GM12878 (cell line): ENCODE measurements around the gene ZNF653. TPM values are rescaled to one million over a fixed set of nuclear protein-coding genes. Genes with fewer than 3 reads are reported as not detected.

Experiments used
- ATAC-seq: fragments of 200-7000 bp; cut with Tn5 transposase; 3 replicates; pipeline ENCODE4 v1.9.1; 2020; ENCODE audit warnings: mild to moderate bottlenecking, moderate library complexity
- BruUV-seq: library from RNA; stranded (reverse); fragments of 400-500 nt; replicated peaks from 2 replicates; lab custom pipeline; 2021; lab: Mats Ljungman, UMichigan
- CTCF ChIA-PET: fragments of 300-600 bp; sonication (Branson Sonifier 250); formaldehyde crosslinking; extraction: SDS; loops from one replicate; lab custom pipeline; 2021; ENCODE audit warnings: inconsistent platforms; lab: Yijun Ruan, JAX
- POLR2A ChIA-PET: fragments of 350-600 bp; formaldehyde crosslinking; extraction: SDS; loops from one replicate; lab custom pipeline; 2021; ENCODE audit warnings: inconsistent platforms; lab: Charles Lee
- RAD21 ChIA-PET: fragments of 300-600 bp; sonication (Branson Sonifier 250); formaldehyde crosslinking; loops from one replicate; lab custom pipeline; 2023; ENCODE audit warnings: antibody characterized with exemption; ENCODE audit not compliant: unreplicated experiment; lab: Charles Lee
- SMC1A ChIA-PET: fragments of 300-600 bp; sonication (Branson Sonifier 250); formaldehyde crosslinking; loops from one replicate; lab custom pipeline; 2023; ENCODE audit not compliant: unreplicated experiment, uncharacterized antibody; lab: Charles Lee
- DNase-seq: peaks from one replicate; pipeline ENCODE4 v3.0.0-alpha.2; 2011; ENCODE audit warnings: low read depth, low spot score
- FAIRE-seq: peaks from 3 replicates; lab custom pipeline; 2011; peaks lifted over from hg19 to GRCh38; lab: Jason Lieb, UNC
- H2AFZ ChIP-seq: 2 replicates; pipeline ENCODE4 v1.6.0; 2011; ENCODE audit warnings: low read depth, low read length, control low read depth; ENCODE audit not compliant: control insufficient read depth
- H3K27ac ChIP-seq: 2 replicates; pipeline ENCODE4 v1.5.1; 2011; ENCODE audit warnings: control low read depth; ENCODE audit not compliant: control insufficient read depth, insufficient read depth
- H3K27me3 ChIP-seq, 2 experiments: replicated peaks in 1 of 2; 2 replicates each; pipeline versions ENCODE4 v1.6.0 to v1.6.1; 2011; ENCODE audit warnings: low read length in 1 of 2; ENCODE audit not compliant: control insufficient read depth in 2 of 2, insufficient read depth in 2 of 2
- H3K36me3 ChIP-seq, 2 experiments: 2 replicates each; pipeline ENCODE4 v1.5.1; 2011; ENCODE audit warnings: low read length in 1 of 2; ENCODE audit not compliant: control insufficient read depth in 2 of 2, insufficient read depth in 2 of 2
- H3K4me1 ChIP-seq: 2 replicates; pipeline ENCODE4 v1.6.1; 2011; ENCODE audit warnings: mild to moderate bottlenecking, low read length, moderate library complexity, mixed read lengths; ENCODE audit not compliant: control insufficient read depth, insufficient read depth
- H3K4me2 ChIP-seq: 2 replicates; pipeline ENCODE4 v1.6.0; 2011; ENCODE audit warnings: control low read depth; ENCODE audit not compliant: control insufficient read depth, insufficient read depth
- H3K4me3 ChIP-seq: fragments of 200-600 bp; sonication (generic); 2 replicates; pipeline ENCODE4 v1.5.1; 2016
- H3K79me2 ChIP-seq: 2 replicates; pipeline ENCODE4 v1.6.0; 2011; ENCODE audit warnings: low read length; ENCODE audit not compliant: control insufficient read depth, insufficient read depth
- H3K9ac ChIP-seq: 2 replicates; pipeline ENCODE4 v1.8.0; 2011; ENCODE audit warnings: low read length, control low read depth, mixed read lengths; ENCODE audit not compliant: control insufficient read depth, insufficient read depth
- H3K9me3 ChIP-seq: replicated peaks from 3 replicates; pipeline ENCODE4 v1.5.1; 2011; ENCODE audit warnings: mild to moderate bottlenecking, low read length; ENCODE audit not compliant: control insufficient read depth, insufficient read depth
- H4K20me1 ChIP-seq: 2 replicates; pipeline ENCODE4 v1.6.0; 2011; ENCODE audit not compliant: control insufficient read depth, insufficient read depth
- BCL3 ChIP-seq: IDR thresholded peaks from 2 replicates; pipeline ENCODE4 v1.6.1; 2011; ENCODE audit warnings: borderline replicate concordance, low read depth, mild to moderate bottlenecking, moderate library complexity, low read length; ENCODE audit not compliant: insufficient read depth, poor library complexity, severe bottlenecking
- BRCA1 ChIP-seq: IDR thresholded peaks from 2 replicates; pipeline ENCODE4 v1.6.1; 2011; ENCODE audit warnings: low read depth, low read length, improper control_type of control experiment
- CHD2 ChIP-seq: IDR thresholded peaks from 2 replicates; pipeline ENCODE4 v1.6.1; 2011; ENCODE audit warnings: low read depth, low read length, improper control_type of control experiment, borderline replicate concordance
- DPF2 ChIP-seq: fragments of 450-650 bp; IDR thresholded peaks from 2 replicates; pipeline ENCODE4 v1.6.1; 2017; ENCODE audit warnings: mild to moderate bottlenecking
- E2F8 ChIP-seq: fragments of 450-650 bp; IDR thresholded peaks from 2 replicates; pipeline ENCODE4 v1.6.1; 2018; ENCODE audit warnings: mild to moderate bottlenecking, low read depth, moderate library complexity; ENCODE audit not compliant: partially characterized antibody
- ESRRA ChIP-seq: IDR thresholded peaks from 2 replicates; pipeline ENCODE4 v1.6.1; 2012; ENCODE audit warnings: mild to moderate bottlenecking, low read length, improper control_type of control experiment
- FOXK2 ChIP-seq: fragments of 450-650 bp; IDR thresholded peaks from 2 replicates; pipeline ENCODE4 v1.6.1; 2017; ENCODE audit warnings: mild to moderate bottlenecking, moderate library complexity
- HDAC6 ChIP-seq: fragments of 200-600 bp; sonication (generic); IDR thresholded peaks from one replicate; pipeline ENCODE4 v1.8.0; 2017; ENCODE audit warnings: antibody characterized with exemption; ENCODE audit not compliant: unreplicated experiment
- IKZF1 ChIP-seq: fragments of 450-650 bp; conservative IDR thresholded peaks from 2 replicates; pipeline ENCODE4 v1.6.1; 2017; ENCODE audit warnings: antibody characterized with exemption, mild to moderate bottlenecking
- IKZF2 ChIP-seq, 2 experiments: fragments of 450-650 bp; IDR thresholded peaks; 2 replicates each; pipeline ENCODE4 v1.6.1; 2017; ENCODE audit warnings: mild to moderate bottlenecking in 2 of 2, moderate library complexity in 2 of 2
- LARP7 ChIP-seq: fragments of 450-650 bp; IDR thresholded peaks from 2 replicates; pipeline ENCODE4 v1.6.1; 2017; ENCODE audit warnings: mild to moderate bottlenecking
- NFXL1 ChIP-seq: fragments of 450-650 bp; IDR thresholded peaks from 2 replicates; pipeline ENCODE4 v1.6.1; 2017; ENCODE audit warnings: antibody characterized with exemption, mild to moderate bottlenecking, borderline replicate concordance
- NR2F1 ChIP-seq: fragments of 450-650 bp; conservative IDR thresholded peaks from 2 replicates; pipeline ENCODE4 v1.6.1; 2017; ENCODE audit warnings: mild to moderate bottlenecking
- RCOR1 ChIP-seq: conservative IDR thresholded peaks from 2 replicates; pipeline ENCODE4 v1.6.1; 2012; ENCODE audit warnings: low read depth, low read length, improper control_type of control experiment
- RELA ChIP-seq: fragments of 450-650 bp; IDR thresholded peaks from 2 replicates; pipeline ENCODE4 v1.8.0; 2014; ENCODE audit warnings: borderline replicate concordance; ENCODE audit not compliant: partially characterized antibody
- SMARCA5 ChIP-seq: fragments of 450-650 bp; IDR thresholded peaks from 2 replicates; pipeline ENCODE4 v1.6.1; 2017; ENCODE audit warnings: mild to moderate bottlenecking
- STAT1 ChIP-seq: fragments of 450-650 bp; conservative IDR thresholded peaks from 2 replicates; pipeline ENCODE4 v1.6.1; 2014; ENCODE audit warnings: antibody characterized with exemption, mild to moderate bottlenecking
- TARDBP ChIP-seq: IDR thresholded peaks from 2 replicates; pipeline ENCODE4 v1.6.1; 2016; ENCODE audit warnings: borderline replicate concordance
- ZBTB33 ChIP-seq: fragments of 450-650 bp; IDR thresholded peaks from 2 replicates; pipeline ENCODE4 v1.6.1; 2017; ENCODE audit warnings: mild to moderate bottlenecking
- ZNF207 ChIP-seq: fragments of 450-650 bp; IDR thresholded peaks from 2 replicates; pipeline ENCODE4 v1.6.1; 2014; ENCODE audit warnings: antibody characterized with exemption, mild to moderate bottlenecking, borderline replicate concordance
- WGBS: methylation state at CpG from one replicate; pipeline ENCODE4 v1.1.6; 2016; ENCODE audit warnings: low lambda C conversion rate; ENCODE audit not compliant: insufficient replicate concordance, insufficient coverage; ENCODE audit errors: missing lambda C conversion rate; 5-methylcytosine and 5-hydroxymethylcytosine counted together
- in situ Hi-C: fragments of 300-500 bp; cut with MboI; formaldehyde crosslinking; loops from 9 replicates; pipeline ENCODE4 v1.14.3; 2018; ENCODE audit warnings: mixed read lengths
- intact Hi-C: fragments of 100-400 bp; cut with micrococcal nuclease; formaldehyde crosslinking; loops from one replicate; pipeline ENCODE4 v1.14.2; 2022; ENCODE audit not compliant: unreplicated experiment
- polyA plus RNA-seq, 11 experiments: library from polyadenylated mRNA; depleted of rRNA in 4 of 11; unstranded in 6 of 11; stranded (reverse) in 5 of 11; fragments of >200 nt; fragmentation: Nextera tagmentation in 4 of 11; fragmentation: Illumina TruSeq in 1 of 11; extraction: Ambion mirVana in 4 of 11; extraction: Trizol in 1 of 11; gene quantifications; 1 replicate in 1 of 11; 2 replicates in 10 of 11; pipeline versions ENCODE4 v1.2.1 to v1.2.3, GENCODE V29; 2011 to 2016; ENCODE audit warnings: inconsistent platforms in 2 of 11, missing spikeins in 2 of 11, low read depth in 1 of 11
- total RNA-seq, 4 experiments: library from RNA; depleted of rRNA in 3 of 4; stranded (reverse); fragments of >200 nt in 3 of 4; fragmentation: Illumina TruSeq in 1 of 4; extraction: Trizol in 1 of 4; gene quantifications; 2 replicates each; pipeline versions ENCODE4 v1.2.1 to v1.2.3, GENCODE V29; 2013 to 2021

Gene ZNF653
- total and polyA plus RNA-seq, 10 of the 15 experiments (the other 5 are each of a cell fraction or from before 2014, with no cell fraction given) = 2.2 to 13.2 (median 6.7) TPM; not detected in 2

GRCh38 chr19:11434703-11435056 is 71.0 kb downstream of the ZNF653 start:
- Histone ChIP-seq H2AFZ (peak overlapping the region; percentile 69), H3K9me3 (no peaks in the 10 kb centered on the region), H4K20me1 (no peaks in the 10 kb centered on the region), H3K27ac (no peak overlapping the region), H3K9ac (peak overlapping the region; percentile 51), H3K36me3 (peaks cover 2 to 9% of the 10 kb centered on the region in 2 experiments; a peak in 2 of 4 replicates), H3K27me3 (no peaks in the 10 kb centered on the region), H3K4me1 (peaks cover 11% of the 10 kb centered on the region), H3K4me2 (peak overlapping the region; percentile 94), H3K4me3 (peak overlapping the region; percentile 61), H3K79me2 (peaks cover 15% of the 10 kb centered on the region)
- ATAC-seq (peak; percentile 38), FAIRE-seq (no peak), DNase-seq (no peak)
- intact Hi-C loops (loop anchor here (1.0 to 5.0 kb wide), 4 partner anchors 48 to 142 kb away; partner anchors contain the start of gene ZNF653), in situ Hi-C loops (no loop called here)
- WGBS = 0% methylated on average over 9 of the region's 9 CpGs
- POLR2A ChIA-PET = interaction anchor here (0.6 to 1.6 kb wide), 8 partner anchors 10 to 897 kb away, joined by 3 to 12 read pairs (median 4); partner anchors contain the start of gene SWSAP1
- BruUV-seq = no TSS peak
- RAD21 ChIA-PET = interaction anchor here (0.6 to 1.9 kb wide), 7 partner anchors 13 to 252 kb away, joined by 3 to 10 read pairs (median 4); no protein-coding TSS in a partner anchor
- CTCF ChIA-PET = interaction anchor here (0.6 to 2.8 kb wide), 17 partner anchors 9 to 1552 kb away, joined by 3 to 13 read pairs (median 4); partner anchors contain the start of genes CCDC159, ECSIT and EPOR
- SMC1A ChIA-PET = interaction anchor here (1.0 to 1.4 kb wide), 4 partner anchors 12 to 60 kb away, joined by 3 to 6 read pairs (median 4); partner anchors contain the start of genes EPOR and SWSAP1
- TF ChIP-seq CHD2 = no peak
- no peak for TF ChIP-seq HDAC6
- no peak for TF ChIP-seq ESRRA
- TF ChIP-seq BCL3 = no peak
- TF ChIP-seq LARP7 = peak; percentile 59; the same call in 1 of the 2 replicates
- TF ChIP-seq FOXK2 = no peak
- TF ChIP-seq SMARCA5 = 0 out of 2 replicates have a peak, but pooled peaks have one; percentile 20
- TF ChIP-seq E2F8 = no peak
- TF ChIP-seq NR2F1 = peak; percentile 66
- no peak for TF ChIP-seq NFXL1
- TF ChIP-seq DPF2 = 0 out of 2 replicates have a peak, but pooled peaks have one; percentile 14
- no peak for TF ChIP-seq BRCA1
- no peak for TF ChIP-seq IKZF1
- no peak for TF ChIP-seq RELA
- TF ChIP-seq ZNF207 = 0 out of 2 replicates have a peak, but pooled peaks have one; percentile 30
- TF ChIP-seq IKZF2 (IDR thresholded peaks at IDR 0.05) = no peak
- no peak for TF ChIP-seq TARDBP
- TF ChIP-seq RCOR1 = no peak
- no peak for TF ChIP-seq ZBTB33
- no peak for TF ChIP-seq STAT1
